Esophagus squamous epithelium (tissue), 4 donors: ENCODE measurements around the gene SOX13.

Experiments
- CTCF ChIP-seq, 6 experiments: fragments of 450-650 bp in 4 of 6; fragments of 200-600 bp in 2 of 6; sonication (generic) in 2 of 6; IDR thresholded peaks; one replicate each; pipeline ENCODE4 v1.5.1; 2016 to 2019; ENCODE audit warnings: antibody characterized with exemption in 6 of 6, mild to moderate bottlenecking in 4 of 6, moderate library complexity in 4 of 6
- POLR2A ChIP-seq, 4 donors: fragments of 450-650 bp; IDR thresholded peaks; one replicate each; pipeline ENCODE4 v1.6.1; 2017; ENCODE audit warnings: antibody characterized with exemption in 4 of 4, mild to moderate bottlenecking in 4 of 4, moderate library complexity in 3 of 4

DNA sequence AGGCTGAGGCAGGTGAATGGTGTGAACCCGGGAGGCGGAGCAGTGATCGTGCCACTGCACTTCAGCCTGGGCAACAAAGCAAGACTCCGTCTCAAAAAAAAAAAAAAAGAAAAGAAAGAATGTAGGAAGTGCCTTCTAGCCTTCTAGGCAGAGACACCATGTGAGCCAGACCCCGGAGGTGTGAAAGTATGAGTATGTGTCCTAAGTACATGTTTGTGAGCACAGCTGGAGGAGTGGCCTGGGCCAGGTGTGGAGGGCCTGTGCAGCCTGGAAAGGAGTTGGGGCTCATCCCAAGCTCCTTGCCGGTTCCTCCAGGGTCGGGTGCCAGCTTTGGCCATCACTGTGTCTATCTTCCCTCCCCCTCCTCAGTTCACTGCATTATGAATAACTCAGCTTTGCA lies 13.0 kb downstream of the SOX13 start:
- TF ChIP-seq CTCF (IDR thresholded peaks at IDR 0.05) (no peak), POLR2A (IDR thresholded peaks at IDR 0.05) (no peak)
